NCI-H1436 (cell line): ENCODE results near the gene FEV.

Experiments
- DNase-seq: peaks from one replicate; lab custom pipeline; 2025; lab: John Stamatoyannopoulos, UW

Gene FEV

DNA sequence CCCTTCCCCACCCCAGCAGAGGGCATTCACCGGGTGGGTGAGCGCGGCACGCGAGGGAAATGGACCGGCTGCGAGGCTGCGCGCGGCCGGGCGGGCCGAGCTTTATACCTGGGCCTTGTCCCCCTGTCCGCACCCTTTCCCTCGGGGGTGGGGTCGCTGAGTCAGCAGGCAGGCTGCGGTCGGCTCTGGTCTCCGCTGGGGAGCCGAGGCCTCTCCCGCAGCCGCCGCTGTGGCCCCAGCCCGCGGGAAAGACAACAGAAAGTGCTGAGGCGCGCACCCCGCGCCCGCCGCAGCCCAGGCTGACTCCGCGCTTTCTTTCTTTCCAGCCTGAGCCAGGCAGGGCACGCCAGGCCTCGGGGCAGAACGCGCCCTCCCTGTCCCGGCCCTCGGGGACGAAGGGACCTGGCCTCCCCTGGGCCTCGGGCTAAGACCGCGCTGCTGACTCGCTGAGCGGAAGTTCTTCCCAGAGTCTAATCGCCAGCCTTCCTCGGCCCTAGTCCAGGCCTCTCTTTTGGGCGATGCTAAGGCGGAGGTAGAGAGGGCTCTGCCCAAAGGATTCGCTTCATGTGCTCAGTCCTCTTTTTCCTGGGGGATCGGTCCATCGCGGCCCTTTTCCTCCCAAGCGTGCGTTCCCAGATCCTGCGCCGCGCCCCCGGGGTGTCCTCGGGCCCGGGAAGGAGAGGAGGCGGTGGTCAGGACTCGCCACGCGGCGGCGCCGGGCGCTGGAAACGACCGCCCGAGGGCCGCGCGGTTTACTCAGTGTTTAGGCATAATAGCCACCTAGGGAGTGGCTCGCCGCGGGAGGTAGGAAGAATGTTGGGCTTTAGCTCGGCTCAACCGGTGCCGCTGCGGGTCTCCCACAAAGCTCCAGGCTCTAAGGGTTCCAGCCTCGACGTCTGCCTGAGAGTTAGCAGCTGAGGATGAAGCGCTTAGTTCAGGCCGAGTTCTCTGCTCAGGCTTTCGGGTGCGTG, 8.6 kb upstream of the FEV start, which contains the start of gene CRYBA2:
Gene CRYBA2 (minus strand): TSS at position 78 of the 971 bp plus-strand sequence. CDS start 246 bp downstream, outside the sequence.
- DNase-seq: peak; percentile 31

DNA sequence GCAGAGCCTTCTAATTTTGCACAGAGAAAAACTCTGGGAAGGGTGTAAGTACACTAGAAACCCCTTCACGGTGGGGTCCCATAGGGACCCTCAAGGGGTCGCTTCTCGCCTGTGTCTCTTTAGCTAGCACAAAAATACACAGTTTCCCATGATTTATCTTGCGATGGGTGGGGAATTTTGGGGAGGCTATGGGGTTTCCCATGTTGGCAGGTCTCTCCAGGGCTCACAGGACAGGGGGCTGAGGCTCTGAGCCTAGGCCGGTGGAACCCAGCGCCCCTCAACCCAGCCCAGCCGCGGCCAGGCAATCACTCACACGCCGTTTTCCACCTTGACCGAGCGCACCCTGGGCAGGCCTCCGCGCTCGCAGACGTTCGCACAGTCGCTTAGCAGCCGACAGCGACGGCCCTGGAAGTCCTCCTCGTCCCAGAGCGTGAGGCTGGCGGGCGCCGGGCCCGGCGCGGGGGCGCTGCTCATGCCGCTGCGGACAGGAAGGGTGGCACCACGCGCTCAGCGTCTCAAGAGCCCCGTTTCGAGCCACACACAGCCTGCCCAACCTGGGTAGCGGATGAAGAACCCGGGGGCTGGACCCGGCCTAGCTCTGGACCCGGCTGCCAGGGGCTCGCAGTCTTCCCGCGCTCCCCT, 7.8 kb upstream of the FEV start:
- DNase-seq: no peak

DNA sequence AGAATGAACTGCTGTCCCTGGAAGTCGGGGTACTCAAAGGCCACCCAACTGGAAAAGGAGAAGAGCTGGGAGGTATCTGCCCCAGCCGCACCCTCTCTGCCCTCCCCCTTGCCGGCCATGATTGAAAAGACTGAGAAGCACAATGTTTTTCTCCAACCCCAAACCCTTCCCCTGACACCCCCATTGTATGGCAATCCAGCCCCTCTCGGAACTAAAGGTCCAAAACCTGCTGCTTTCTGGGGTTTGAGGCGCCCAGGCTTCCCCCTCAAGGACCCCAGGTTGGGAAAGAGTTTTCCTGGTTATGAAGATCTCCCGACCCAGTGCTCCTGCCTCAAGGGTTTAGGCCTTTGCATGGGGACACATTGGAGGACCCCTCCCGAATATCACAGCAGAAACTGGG, 7.2 kb upstream of the FEV start:
- DNase-seq: no peak

DNA sequence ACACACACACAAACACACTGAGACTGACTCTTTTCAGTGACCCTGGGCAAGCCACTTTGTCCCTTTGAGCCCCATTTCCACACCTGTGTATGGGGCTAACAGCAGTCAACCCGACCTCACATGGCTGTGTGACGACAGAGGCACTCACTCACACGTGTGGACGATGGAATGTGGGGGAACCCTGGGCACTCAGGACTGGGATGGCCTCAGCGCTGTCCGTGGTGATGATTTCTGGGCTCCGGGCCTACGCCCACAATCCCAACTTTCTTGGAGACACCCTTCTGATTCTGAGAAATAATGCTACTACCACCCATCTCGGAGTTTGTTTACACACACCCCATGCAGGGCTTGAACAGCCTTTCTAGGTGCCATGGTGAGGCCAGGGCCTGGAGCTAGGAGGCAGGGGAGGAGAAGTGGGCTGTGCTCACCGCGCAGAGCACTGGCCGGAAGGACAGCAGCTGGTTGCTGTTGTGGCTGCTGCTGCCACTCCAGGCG, 6.7 kb upstream of the FEV start:
- no peak for DNase-seq

DNA sequence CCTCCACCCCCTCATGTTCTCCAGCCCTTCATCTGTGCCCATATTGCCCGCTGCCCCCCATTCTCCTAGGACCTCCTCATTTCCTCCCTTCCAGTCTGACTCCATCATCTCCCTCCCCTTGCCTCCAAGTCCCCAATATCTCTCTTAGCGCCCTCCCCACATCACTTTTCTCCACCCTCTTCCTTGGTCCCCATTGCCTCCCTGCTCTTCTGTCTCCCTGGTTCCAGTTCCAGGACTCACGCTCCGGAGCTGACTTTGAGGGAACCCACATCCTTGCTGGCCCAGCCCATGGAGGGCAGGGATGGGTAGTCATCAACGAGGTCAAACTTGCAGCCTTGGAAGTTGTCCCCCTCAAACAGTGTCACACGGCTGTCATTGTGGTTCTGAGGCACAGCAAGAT, 5.6 kb upstream of the FEV start:
- DNase-seq: no peak

DNA sequence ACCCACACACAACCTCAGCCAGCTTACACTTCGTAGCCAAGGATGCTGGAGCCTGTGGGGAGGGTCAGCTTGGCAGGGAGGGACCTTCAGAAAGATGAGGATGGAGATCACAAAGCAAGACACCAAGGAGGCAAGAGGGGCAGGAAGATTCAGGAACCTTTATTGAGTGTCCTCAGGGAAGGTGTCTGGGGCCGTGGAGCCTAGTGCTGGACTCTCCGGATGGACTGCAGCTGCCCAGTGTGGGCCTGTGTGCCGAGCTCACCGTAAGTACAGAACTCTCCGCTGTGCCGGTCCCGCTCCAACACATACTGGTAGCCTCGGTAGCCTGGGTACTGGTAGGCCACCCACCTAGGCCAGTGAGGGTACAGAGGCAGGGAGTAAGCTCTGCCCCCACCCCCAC, 5.1 kb upstream of the FEV start:
- no peak for DNase-seq

DNA sequence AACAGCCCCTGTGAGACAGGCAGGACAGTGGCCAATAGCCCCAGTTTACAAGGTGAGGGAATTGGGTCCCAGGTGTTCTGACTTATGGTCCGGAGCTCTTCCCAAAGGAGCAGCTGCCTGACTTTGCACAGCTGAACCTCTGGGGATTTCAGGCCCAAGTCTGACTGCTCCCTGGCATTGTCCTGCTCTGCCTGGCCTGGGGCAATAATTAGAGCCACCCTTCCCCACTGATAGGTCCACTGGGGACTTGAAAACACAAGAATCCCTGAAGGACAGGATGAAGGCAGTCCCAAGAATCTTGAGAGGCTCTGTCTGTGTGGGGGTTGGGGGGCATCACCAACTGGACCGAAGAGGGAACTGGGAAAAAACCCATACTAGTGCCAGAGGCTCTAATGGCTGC, 3.7 kb upstream of the FEV start:
- no peak for DNase-seq

DNA sequence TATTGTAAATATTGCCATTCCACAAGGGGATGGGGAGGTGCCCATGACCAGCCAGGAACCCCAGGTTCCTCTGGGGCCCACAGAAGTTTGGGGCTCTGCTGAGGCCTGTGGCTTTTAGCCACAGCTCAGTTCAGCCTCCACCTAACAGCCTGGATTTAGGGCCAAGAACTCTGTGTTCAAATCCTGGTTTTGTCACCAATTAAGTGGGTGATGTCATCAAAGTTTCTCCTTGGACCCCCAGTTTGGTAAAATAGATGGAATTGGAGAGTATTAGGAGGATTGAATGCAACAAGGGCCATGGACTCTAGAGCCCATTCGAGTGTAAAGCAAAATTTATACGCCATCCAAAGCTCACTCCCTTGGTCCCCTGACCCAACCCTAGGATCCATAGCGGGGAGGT, 3.2 kb upstream of the FEV start:
- no peak for DNase-seq

DNA sequence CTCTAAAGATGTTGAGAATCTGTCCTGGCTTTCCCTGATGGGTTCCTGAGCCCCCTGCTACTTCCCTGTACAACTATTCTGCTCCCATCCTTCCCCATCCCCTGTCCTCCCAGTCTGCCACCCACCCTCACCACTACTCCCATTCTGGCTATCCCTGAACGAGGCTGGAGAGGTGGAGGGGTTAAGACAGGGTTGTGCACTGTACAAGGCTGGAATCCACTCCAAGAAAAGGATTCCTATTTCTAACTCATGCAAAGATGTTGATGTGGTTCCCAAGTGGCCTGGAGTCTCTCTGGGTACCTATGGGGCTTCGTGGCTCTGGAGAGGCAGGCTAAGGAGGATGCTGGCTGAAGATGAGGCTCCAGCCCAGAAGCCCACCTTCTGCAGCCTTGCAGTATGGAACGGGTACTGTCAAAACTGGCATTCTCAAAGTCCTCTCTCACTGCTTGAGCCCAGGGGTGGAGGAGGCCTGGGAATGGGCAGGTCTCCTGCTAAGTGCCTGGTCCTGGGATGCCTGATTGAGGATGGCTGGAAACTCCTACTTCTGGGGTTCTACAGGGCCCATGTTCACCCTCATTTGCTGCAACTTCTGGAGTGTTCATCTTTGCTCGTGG, 1.3 kb upstream of the FEV start:
- DNase-seq: no peak

DNA sequence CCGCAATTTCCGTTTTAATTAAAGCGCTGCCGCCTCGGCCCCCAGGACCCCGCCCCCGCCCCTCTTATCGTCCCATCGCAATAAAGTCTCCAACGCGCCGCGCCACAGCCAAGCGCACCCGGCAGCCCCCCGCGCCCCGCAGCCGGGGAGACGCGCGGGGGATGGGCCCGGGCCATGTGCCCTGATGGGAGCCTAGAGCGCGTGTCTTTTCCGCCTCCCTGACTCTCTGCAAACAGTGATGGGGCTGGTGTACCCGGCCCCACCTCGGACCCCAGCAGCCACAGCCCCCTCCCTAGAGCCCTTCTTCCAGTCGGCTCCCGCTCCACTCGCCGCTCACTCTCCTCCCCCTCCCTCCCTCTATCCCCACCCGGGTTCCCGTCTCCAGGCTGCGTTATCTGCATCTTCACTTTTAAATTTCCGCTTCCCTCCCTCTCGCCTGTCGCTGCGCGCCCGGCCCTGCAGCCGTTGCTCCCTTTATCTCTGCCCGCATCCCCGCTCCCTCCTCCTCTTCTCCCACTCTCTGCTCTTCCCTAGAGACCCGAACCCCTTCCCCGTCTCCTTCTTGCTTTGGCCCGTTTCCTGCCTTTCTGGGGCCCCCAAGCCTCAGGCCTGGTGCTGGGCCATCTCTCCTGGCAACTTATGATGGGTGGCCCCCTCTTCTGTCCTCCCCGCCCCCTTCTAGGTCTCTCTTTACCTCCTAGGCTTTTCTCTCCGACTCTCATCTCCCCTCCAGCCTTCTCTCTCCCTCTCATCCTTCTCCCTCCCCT, 524 bp upstream of the FEV start:
- DNase-seq: no peak

DNA sequence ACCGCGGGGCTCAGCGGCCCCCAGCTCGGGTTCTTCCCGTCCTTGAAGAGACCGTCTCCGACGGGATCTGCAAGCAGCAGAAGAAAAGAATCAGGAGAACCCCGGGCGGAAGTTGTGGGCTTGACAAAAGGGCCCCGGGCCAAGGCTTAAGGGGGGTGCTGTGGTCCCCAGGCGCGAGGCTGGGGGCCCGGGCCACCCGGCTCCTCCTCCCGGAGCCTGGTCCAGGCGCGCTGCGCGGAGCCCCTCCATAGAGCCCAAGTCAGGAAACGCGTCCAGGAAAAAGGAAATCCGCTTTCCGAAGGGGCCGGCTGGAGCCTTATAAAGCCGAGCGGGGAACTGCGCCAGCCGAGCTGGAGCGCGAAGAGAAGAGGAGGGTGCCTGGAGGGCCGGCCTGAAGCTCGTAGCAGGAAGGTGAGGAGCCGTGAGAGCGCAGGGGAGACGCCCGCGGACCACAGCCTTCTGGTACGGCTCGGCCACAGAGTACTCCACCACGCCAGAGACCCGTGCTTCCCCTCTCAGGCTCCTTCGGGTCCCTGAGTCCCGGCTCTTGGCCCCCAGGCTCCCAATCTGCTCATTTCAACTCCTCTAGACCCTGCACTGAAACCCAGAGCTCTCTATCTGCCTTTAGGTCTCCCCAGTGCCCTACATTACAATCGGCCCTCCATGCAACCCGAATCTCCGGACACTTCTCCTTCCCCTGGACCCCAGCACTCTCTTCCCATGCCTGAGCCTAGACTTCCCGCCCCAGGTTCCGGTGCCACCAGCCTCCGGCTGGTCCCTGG, 554 bp downstream of the FEV start:
- DNase-seq: no peak

DNA sequence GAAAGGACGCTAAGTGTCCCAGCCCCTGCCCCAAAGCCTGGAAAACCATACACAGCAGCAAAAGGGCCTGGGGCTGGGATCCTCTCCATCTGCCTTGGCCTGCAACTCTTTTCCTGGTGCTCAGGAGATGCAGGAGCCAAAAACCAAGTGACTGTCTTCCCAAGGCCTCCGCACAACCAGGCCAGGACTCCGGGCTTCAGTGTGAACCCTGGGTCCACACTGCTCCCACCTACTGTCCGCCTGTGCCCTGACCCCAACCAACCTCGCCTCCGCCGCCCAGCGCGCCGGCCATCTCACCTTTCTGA, 1.1 kb downstream of the FEV start:
- DNase-seq: no peak

DNA sequence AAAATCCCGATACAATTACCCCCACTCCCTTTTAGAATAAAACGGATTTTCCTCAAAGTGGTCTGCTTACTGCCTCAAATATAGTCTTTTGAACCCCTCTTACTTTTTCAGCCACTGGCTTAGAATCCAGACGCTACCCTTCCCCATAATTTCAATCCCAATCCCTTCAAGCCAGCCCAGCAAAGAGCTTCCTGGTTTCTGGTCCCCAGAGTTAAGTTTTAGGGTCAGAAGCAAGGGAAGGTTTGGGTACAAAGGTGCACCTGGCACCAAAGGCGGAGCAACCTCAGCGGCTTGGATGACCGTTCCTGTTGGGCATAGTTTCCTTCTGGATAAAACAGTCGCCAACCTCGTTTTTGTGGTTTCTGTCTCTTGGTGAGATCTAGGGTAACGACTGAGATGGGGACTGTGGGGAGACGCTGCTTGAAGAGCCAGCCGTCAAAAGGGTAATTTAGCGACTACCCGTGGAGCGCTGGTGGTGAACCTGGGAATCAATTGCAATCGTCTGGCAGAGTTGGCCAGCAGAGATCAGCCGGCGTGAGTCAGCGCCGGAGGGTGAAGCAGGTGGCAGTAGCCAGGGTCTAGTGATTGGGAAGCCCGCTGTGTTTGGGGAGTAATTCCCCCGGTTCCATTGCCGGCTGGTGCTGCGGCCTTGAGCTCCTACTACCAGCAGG, 1.6 kb downstream of the FEV start:
- no peak for DNase-seq

DNA sequence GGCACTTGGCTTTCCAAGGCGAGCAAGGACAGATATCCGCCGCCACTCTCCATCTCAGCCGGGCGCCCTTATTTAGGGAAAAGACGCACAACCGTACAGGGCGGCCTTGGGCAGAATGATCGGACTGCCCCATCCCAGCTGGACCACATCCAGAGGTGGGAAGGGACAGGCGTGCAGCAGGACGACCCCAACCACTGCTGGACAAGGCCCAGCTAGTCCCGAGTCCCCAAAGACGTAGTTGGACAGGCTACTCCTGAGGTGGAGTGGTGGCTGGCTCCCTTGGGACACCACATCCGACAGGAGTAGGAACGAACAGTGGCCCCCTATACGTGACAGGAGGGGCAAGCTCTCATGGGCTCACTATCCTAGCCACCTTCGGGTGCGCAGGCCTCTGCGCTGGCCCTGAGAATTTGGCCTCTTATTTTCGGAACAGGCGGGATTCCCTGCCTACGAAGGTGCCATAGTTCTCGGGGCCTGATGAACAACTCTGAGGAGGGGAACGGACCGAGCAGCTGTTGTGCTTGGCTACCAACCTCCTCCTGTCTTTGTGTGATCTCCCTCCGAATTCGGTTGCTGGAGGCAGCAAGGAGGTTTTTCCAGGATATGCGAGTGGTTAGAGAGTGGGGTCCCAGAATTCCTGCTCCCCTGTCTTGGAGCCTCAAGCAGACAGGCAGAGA, 2.3 kb downstream of the FEV start:
- no peak for DNase-seq

DNA sequence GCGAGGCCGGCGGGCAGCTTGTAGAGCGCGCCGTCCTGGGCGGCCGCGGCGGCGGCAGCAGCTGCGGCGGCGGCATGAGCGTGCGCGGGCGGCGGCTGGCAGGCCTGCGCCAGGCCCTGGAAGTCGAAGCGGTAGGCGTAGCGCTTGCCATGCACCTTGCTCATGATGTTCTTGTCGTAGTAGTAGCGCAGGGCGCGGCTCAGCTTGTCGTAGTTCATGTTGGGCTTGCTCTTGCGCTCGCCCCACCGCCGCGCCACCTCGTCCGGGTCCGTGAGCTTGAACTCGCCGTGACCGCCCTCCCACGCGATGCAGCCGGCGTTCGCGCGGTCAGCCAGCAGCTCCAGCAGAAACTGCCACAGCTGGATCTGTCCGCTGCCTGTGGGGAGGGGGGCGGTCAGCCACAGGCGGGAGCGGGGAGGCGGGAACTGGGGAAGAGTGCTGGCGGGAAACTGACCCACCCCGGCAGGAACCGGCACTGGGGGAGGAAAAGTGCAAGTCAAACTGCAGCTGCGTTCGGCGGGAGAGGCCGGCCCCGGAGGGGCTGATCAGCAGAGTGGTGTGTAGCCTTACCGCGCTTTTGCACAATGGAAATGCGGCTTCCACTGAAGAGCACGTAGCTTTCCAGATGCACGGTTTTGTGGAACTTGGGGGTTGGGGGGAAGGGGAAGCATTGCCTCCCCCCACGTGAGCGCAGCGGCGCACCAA, 3.0 kb downstream of the FEV start:
- no peak for DNase-seq

DNA sequence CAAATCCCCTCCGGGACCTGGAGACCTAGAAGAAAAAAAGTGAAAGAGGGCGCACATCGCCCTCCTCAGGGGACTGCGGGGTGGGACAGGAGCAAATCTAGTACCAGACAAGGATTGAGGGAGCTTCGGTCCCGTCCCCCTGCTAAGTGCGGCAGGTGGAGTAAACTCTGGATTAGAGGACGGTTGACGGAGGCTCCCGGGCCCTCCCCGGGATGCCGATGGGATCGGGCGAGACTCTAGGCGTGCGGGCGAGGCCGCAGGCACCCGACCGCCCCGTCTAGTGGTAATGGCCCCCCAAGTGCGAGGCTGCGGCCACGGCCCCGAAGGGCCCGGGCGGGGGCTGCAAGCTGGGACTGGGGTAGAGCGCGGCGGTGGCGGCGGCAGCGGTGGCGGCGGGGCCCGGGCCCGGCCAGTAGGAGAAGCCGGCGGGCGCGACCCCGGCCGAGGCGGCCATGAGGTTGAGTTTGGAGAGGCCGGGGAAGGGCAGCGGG, 3.5 kb downstream of the FEV start:
- no peak for DNase-seq

DNA sequence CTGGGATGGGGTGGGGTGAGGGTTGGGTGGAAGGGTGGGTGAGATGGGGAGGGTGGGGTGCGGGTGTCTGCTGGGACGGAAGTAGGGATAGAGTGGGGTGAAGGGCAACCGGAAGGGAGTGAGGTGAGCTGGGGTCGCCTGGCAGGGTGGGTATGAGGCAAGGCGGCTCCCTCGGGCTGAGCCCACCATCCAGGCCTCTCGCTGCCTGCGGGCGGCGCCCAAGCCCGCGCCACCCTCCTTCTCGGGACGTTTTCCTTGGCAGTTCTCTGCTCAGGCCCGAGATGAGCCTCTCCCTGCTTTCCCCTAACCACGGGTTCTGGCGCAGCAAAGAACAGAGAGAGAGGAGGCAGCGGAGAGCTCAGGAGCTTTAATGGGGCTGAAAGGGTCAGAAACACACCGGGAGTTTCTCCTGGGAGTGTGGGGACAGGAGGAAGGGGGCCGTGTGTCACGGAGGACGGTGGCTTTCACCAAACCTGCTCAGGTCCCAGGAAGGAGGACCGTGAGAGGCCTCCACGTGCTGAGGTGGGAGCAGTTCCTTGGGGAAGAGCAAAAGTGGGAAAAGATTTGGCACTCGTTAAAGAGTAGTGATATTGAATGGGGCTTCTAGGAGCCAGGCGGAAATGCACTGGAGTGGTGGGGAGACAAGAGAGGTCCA, 4.1 kb downstream of the FEV start:
- no peak for DNase-seq

DNA sequence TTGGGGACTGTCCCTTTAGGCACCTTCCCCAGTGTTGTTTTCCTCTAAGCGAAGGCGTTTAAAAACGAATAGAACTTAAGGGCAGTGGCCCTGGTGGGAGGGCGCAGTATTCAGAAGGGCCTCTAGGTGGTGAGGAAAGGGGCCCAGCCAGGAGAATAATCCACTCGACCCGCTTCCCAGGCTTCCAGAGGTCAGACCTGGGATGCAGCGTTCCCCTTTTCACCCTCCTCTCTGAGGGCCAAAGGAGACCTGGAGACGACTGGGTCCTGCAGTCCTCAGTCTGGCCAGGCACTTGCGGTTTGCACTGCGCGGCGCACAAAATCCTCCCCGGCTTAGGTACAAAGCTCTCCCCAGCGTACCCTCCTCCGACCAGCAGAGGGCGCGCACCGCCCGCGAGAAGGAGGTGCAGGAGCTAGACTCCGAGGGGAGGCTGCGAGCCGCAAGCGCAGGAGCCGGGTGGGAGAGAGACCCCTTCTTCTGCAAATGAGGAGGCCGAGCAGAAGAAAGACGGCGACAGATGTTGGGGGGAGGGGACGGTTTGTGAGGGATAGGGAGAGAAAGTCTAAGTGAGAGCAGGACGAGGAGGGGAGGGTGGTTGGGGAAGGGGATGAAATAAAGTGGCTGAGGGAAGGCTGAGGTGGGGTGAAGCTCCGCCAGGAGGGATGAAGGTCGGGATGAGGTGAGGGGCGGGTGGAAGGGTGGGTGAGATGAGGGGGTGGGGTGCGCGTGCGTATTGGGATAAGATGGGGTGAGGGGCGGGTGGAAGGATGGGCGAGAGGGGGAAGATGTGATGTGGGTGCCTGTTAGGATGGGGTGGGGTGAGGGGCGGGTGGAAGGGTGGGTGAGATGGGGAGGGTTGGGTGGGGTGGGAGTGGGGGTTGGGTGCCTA, 4.9 kb downstream of the FEV start:
- DNase-seq: peak; percentile 84
